Cardiac muscle cell (in vitro differentiated cells and primary cell): Measurements from ENCODE around the gene XRCC1. TPM values are rescaled to one million over a fixed set of nuclear protein-coding genes. Genes with fewer than 3 reads are reported as not detected.

Source experiments
- DNase-seq, 2 donors: peaks; one replicate each; pipeline versions ENCODE4 v3.0.0 to v3.0.0-alpha.2; 2010 to 2017; ENCODE audit warnings: low read depth in 1 of 2, low spot score in 1 of 2
- H3K27ac ChIP-seq: fragments of 200-600 bp; sonication (generic); 2 replicates; pipeline ENCODE4 v1.5.1; 2016
- H3K27me3 ChIP-seq: fragments of 200-600 bp; sonication (generic); 2 replicates; pipeline ENCODE4 v1.6.0; 2016; ENCODE audit warnings: control low read depth
- H3K36me3 ChIP-seq: fragments of 200-600 bp; sonication (generic); 2 replicates; pipeline ENCODE4 v1.5.1; 2016; ENCODE audit warnings: control low read depth
- H3K4me1 ChIP-seq: fragments of 200-600 bp; sonication (generic); 2 replicates; pipeline ENCODE4 v1.8.1; 2017; ENCODE audit warnings: low read depth, mild to moderate bottlenecking, mixed run types
- H3K4me3 ChIP-seq: fragments of 200-600 bp; sonication (generic); 2 replicates; pipeline ENCODE4 v1.5.1; 2016; ENCODE audit warnings: mild to moderate bottlenecking
- H3K9me3 ChIP-seq: fragments of 200-600 bp; sonication (generic); 2 replicates; pipeline ENCODE4 v1.5.1; 2017; ENCODE audit warnings: low read depth, mild to moderate bottlenecking, control low read depth
- polyA plus RNA-seq: library from polyadenylated mRNA; unstranded; fragments of >200 nt; fragmentation: Nextera tagmentation; extraction: Ambion mirVana; gene quantifications from 2 replicates; pipeline ENCODE4 v1.2.1, GENCODE V29; 2016
- total RNA-seq: library from RNA; depleted of rRNA; stranded (reverse); fragments of >200 nt; gene quantifications from 2 replicates; pipeline ENCODE4 v1.2.3, GENCODE V29; 2016
- TF ChIP-seq, protein P1 (sequence below): IDR thresholded peaks from 2 replicates; pipeline ENCODE4 v1.5.1; 2012; ENCODE audit warnings: low read depth, mild to moderate bottlenecking, low read length

The XRCC1 gene
- total and polyA plus RNA-seq, 2 experiments from 2014 or later = 52.0 to 82.5 TPM

DNA sequence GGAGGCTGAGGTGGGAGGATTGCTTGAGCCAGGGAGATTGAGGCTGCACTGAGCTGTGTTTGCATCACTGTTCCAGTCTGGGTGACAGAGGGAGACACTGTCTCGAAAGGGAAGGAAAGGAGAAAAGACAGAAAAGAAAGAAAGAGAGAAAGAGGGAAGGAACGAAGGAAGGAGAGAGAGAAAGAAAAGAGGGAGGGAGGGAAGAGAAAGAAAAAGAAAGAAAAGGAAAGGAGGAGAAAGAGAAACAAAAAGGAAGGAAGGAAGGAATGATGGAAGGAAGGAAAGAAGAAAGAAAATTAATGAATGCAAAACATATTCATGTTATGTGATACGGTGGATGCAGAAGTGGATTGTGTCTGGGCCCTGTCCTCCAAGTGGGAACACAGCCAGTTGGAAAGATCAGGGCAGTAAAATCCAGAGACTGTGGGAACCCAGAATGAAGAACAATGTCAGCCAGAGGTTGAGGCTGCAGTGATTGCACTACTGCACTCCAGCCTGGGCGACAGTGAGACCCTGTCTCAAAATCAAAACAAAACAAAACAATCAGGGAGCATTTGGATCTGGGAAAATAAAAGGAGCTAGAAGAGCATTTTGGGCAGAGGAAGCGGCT lies 77.0 kb downstream of the XRCC1 start:
- no peaks in the 10 kb centered on the region for H3K27me3 ChIP-seq
- TF ChIP-seq, protein P1, sequence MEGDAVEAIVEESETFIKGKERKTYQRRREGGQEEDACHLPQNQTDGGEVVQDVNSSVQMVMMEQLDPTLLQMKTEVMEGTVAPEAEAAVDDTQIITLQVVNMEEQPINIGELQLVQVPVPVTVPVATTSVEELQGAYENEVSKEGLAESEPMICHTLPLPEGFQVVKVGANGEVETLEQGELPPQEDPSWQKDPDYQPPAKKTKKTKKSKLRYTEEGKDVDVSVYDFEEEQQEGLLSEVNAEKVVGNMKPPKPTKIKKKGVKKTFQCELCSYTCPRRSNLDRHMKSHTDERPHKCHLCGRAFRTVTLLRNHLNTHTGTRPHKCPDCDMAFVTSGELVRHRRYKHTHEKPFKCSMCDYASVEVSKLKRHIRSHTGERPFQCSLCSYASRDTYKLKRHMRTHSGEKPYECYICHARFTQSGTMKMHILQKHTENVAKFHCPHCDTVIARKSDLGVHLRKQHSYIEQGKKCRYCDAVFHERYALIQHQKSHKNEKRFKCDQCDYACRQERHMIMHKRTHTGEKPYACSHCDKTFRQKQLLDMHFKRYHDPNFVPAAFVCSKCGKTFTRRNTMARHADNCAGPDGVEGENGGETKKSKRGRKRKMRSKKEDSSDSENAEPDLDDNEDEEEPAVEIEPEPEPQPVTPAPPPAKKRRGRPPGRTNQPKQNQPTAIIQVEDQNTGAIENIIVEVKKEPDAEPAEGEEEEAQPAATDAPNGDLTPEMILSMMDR = no peak
- H3K4me3 ChIP-seq = no peak overlapping the region
- no peaks in the 10 kb centered on the region for H3K9me3 ChIP-seq
- no peak for DNase-seq
- no peak overlapping the region for H3K27ac ChIP-seq
- H3K36me3 ChIP-seq = no peaks in the 10 kb centered on the region
- no peaks in the 10 kb centered on the region for H3K4me1 ChIP-seq

DNA sequence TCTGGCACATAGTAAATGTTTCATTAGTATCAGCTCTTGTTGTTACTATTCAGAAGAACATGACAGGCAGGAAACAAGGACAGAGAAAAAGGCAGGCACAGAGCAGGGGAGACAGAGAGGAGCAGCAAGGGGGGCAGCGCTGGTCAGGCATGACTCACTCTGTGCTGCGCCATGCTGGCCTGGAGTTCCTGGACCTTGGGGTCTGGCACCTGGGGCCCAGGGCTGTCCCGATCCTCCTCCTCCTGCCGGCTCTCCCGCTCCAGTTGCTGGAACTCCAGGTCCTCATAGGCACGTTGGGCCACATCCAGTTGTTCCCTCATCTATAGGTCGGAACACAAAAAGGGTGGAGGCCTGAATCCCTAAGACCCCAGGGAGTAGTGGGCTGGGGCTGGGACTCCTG lies 78.4 kb downstream of the XRCC1 start:
- no peak overlapping the region for H3K27ac ChIP-seq
- no peaks in the 10 kb centered on the region for H3K4me1 ChIP-seq
- no peaks in the 10 kb centered on the region for H3K36me3 ChIP-seq
- DNase-seq = no peak
- no peaks in the 10 kb centered on the region for H3K9me3 ChIP-seq
- TF ChIP-seq, protein P1 = no peak
- H3K4me3 ChIP-seq = no peak overlapping the region
- no peaks in the 10 kb centered on the region for H3K27me3 ChIP-seq

DNA sequence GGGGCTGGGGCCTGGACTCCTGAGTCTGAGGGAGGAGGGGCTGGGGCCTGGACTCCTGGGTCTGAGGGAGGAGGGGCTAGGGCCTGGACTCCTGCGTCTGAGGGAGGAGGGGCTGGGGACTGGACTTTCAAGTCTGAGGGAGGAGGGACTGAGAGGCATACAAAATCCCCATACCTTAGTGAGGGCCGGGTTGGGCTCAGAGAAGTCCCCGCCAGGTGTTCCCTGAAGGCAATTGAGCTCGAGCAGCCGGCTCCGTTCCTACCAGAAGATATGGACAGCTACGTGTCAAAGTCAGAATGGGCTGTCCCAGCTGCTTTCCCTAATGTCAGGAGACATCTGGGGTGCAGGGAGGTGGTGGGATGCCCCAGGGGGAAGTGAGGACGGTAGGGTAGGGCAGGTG lies 80.2 kb downstream of the XRCC1 start:
- Histone ChIP-seq H3K27ac (no peak overlapping the region), H3K4me1 (no peaks in the 10 kb centered on the region), H3K4me3 (no peak overlapping the region), H3K27me3 (no peaks in the 10 kb centered on the region), H3K9me3 (no peaks in the 10 kb centered on the region), H3K36me3 (no peaks in the 10 kb centered on the region)
- TF ChIP-seq, protein P1 = no peak
- no peak for DNase-seq

Other genes starting within 250 kb of the XRCC1 start
- not detected in 2 replicates for gene CD177, start 221.8 kb downstream of the XRCC1 start, total RNA-seq
- not detected in 2 replicates for gene CD177, start 221.8 kb downstream of the XRCC1 start, polyA plus RNA-seq
- not detected in 2 replicates for gene TEX101, start 160.6 kb downstream of the XRCC1 start, total RNA-seq
- not detected in 2 replicates for gene TEX101, start 160.6 kb downstream of the XRCC1 start, polyA plus RNA-seq
- 0.67 and 3.2 TPM in 2 replicates for gene LYPD3, start 109.9 kb downstream of the XRCC1 start, total RNA-seq
- gene LYPD3, start 109.9 kb downstream of the XRCC1 start, polyA plus RNA-seq = 0.73 and 3.5 TPM in 2 replicates
- gene PHLDB3, start 70.8 kb downstream of the XRCC1 start, total RNA-seq = 19.0 and 45.9 TPM in 2 replicates
- 11.2 and 20.0 TPM in 2 replicates for gene PHLDB3, start 70.8 kb downstream of the XRCC1 start, polyA plus RNA-seq
- 35.0 and 46.5 TPM in 2 replicates for gene ETHE1, start 48.3 kb downstream of the XRCC1 start, total RNA-seq
- gene ETHE1, start 48.3 kb downstream of the XRCC1 start, polyA plus RNA-seq = 31.6 and 41.7 TPM in 2 replicates
- gene ZNF575, start 42.3 kb downstream of the XRCC1 start, total RNA-seq = 1.8 TPM in 1 of 2 replicates, not detected in the other
- 0.72 and 3.3 TPM in 2 replicates for gene ZNF575, start 42.3 kb downstream of the XRCC1 start, polyA plus RNA-seq
- gene PINLYP, start 274 bp upstream of the XRCC1 start, total RNA-seq = 9.2 and 12.1 TPM in 2 replicates
- gene PINLYP, start 274 bp upstream of the XRCC1 start, polyA plus RNA-seq = 8.7 and 12.8 TPM in 2 replicates
- 39.0 and 49.6 TPM in 2 replicates for gene IRGQ, start 20.6 kb upstream of the XRCC1 start, total RNA-seq
- gene IRGQ, start 20.6 kb upstream of the XRCC1 start, polyA plus RNA-seq = 21.1 and 22.4 TPM in 2 replicates
- gene ZNF576, start 21.1 kb upstream of the XRCC1 start, total RNA-seq = 12.5 and 12.6 TPM in 2 replicates
- 13.1 and 14.6 TPM in 2 replicates for gene ZNF576, start 21.1 kb upstream of the XRCC1 start, polyA plus RNA-seq
- 0.18 and 0.30 TPM in 2 replicates for gene SRRM5, start 36.6 kb upstream of the XRCC1 start, total RNA-seq
- 0.50 TPM in 1 of 2 replicates, not detected in the other for gene SRRM5, start 36.6 kb upstream of the XRCC1 start, polyA plus RNA-seq
- 87.2 and 135 TPM in 2 replicates for gene ZNF428, start 44.1 kb upstream of the XRCC1 start, total RNA-seq
- gene ZNF428, start 44.1 kb upstream of the XRCC1 start, polyA plus RNA-seq = 134 and 207 TPM in 2 replicates
- 40.5 and 59.6 TPM in 2 replicates for gene CADM4, start 64.3 kb upstream of the XRCC1 start, total RNA-seq
- 12.3 and 13.3 TPM in 2 replicates for gene CADM4, start 64.3 kb upstream of the XRCC1 start, polyA plus RNA-seq
- 2.0 and 7.5 TPM in 2 replicates for gene PLAUR, start 94.6 kb upstream of the XRCC1 start, total RNA-seq
- gene PLAUR, start 94.6 kb upstream of the XRCC1 start, polyA plus RNA-seq = 3.8 TPM in 2 replicates
- not detected in 2 replicates for gene IRGC, start 140.5 kb upstream of the XRCC1 start, total RNA-seq
- gene IRGC, start 140.5 kb upstream of the XRCC1 start, polyA plus RNA-seq = not detected in 2 replicates
- gene SMG9, start 179.4 kb upstream of the XRCC1 start, total RNA-seq = 41.2 and 54.1 TPM in 2 replicates
- 59.5 and 72.3 TPM in 2 replicates for gene SMG9, start 179.4 kb upstream of the XRCC1 start, polyA plus RNA-seq
- 0.60 and 1.5 TPM in 2 replicates for gene KCNN4, start 205.4 kb upstream of the XRCC1 start, total RNA-seq
- gene KCNN4, start 205.4 kb upstream of the XRCC1 start, polyA plus RNA-seq = not detected in 2 replicates
- gene LYPD5, start 226.9 kb upstream of the XRCC1 start, total RNA-seq = 0.11 TPM in 1 of 2 replicates, not detected in the other
- 0.56 TPM in 1 of 2 replicates, not detected in the other for gene LYPD5, start 226.9 kb upstream of the XRCC1 start, polyA plus RNA-seq